ENCODE measurements around the gene SERPINA10. TPM values are rescaled to one million over a fixed set of nuclear protein-coding genes. Genes with fewer than 3 reads are reported as not detected.

The SERPINA10 gene
- polyA plus RNA-seq, 3 donors, result not detected

DNA sequence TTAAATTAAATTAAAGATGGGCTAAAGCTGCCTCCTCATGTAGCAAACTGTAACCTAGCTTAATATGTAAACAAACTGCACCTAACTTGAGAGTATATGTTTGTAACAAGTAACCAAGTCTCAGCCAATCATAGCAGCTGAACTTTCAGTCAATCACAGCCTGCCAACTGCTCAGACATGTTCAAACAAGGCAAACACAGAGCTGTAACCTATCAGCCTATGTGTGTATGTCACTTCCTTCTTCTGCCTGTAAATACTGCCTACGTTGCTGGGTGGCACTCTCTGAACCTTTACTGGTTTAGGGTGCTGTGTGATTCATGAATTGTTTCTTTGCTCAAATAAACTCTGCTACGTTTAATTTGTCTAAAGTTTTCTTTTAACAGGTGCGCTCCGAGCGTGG, 27.2 kb upstream of the SERPINA10 start:
- Mint-ChIP-seq H3K27ac (no peak overlapping the region), H3K27me3 (ENCODE audit: low read depth in 3 of 3) (peaks cover 15 to 16% (median 15%) of the 10 kb centered on the region in 3 donors), H3K36me3 (no peaks in the 10 kb centered on the region), H3K4me1 (no peaks in the 10 kb centered on the region), H3K9me3 (peaks cover 0 to 7% (median 2%) of the 10 kb centered on the region in 7 donors), H3K4me3 (no peak overlapping the region)
- H4K20me1 ChIP-seq (ENCODE audit: insufficient read depth, low read length), result no peaks in the 10 kb centered on the region
- TF ChIP-seq, protein P1, sequence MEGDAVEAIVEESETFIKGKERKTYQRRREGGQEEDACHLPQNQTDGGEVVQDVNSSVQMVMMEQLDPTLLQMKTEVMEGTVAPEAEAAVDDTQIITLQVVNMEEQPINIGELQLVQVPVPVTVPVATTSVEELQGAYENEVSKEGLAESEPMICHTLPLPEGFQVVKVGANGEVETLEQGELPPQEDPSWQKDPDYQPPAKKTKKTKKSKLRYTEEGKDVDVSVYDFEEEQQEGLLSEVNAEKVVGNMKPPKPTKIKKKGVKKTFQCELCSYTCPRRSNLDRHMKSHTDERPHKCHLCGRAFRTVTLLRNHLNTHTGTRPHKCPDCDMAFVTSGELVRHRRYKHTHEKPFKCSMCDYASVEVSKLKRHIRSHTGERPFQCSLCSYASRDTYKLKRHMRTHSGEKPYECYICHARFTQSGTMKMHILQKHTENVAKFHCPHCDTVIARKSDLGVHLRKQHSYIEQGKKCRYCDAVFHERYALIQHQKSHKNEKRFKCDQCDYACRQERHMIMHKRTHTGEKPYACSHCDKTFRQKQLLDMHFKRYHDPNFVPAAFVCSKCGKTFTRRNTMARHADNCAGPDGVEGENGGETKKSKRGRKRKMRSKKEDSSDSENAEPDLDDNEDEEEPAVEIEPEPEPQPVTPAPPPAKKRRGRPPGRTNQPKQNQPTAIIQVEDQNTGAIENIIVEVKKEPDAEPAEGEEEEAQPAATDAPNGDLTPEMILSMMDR (IDR thresholded peaks at IDR 0.05), result no peak
- no peak overlapping the region for H3K9ac ChIP-seq (ENCODE audit: insufficient read depth, low read length, poor library complexity, severe bottlenecking)
- no peaks in the 10 kb centered on the region for H3K36me3 ChIP-seq (replicated peaks in 1 of 2; ENCODE audit: control insufficient read depth in 1 of 2, insufficient read depth in 2 of 2, low read length in 2 of 2)
- no peaks in the 10 kb centered on the region for H3K4me1 ChIP-seq (ENCODE audit: control insufficient read depth in 1 of 2, insufficient read depth in 2 of 2, low read length in 2 of 2)
- peaks cover 0 to 8% of the 10 kb centered on the region in 2 donors for H3K27me3 ChIP-seq (ENCODE audit: control insufficient read depth in 2 of 2, insufficient read depth in 2 of 2, low read length in 2 of 2)
- H3K27ac ChIP-seq (ENCODE audit: low read depth in 1 of 2, low read length in 2 of 2), result no peak overlapping the region
- DNase-seq, result peak in 1 of 3 donors; percentile 18
- H3K4me2 ChIP-seq (replicated peaks; ENCODE audit: extremely low read depth, low read length, poor library complexity, severe bottlenecking), result no peak overlapping the region
- H2AFZ ChIP-seq (ENCODE audit: insufficient read depth, low read depth, low read length, poor library complexity, severe bottlenecking), result no peak overlapping the region
- 61% methylated on average over 3 of the region's 5 CpGs for whole genome bisulfite sequencing (ENCODE audit: insufficient coverage)
- intact Hi-C loops (cut with micrococcal nuclease), result no loop called here
- no peaks in the 10 kb centered on the region for H3K9me3 ChIP-seq (replicated peaks in 1 of 2; ENCODE audit: control insufficient read depth in 1 of 2, insufficient read depth in 1 of 2, low read length in 2 of 2)
- no peak overlapping the region for H3K4me3 ChIP-seq (replicated peaks in 1 of 3; ENCODE audit: low read depth in 2 of 3, low read length in 3 of 3)
- H3K79me2 ChIP-seq (ENCODE audit: insufficient read depth, low read length), result no peaks in the 10 kb centered on the region

DNA sequence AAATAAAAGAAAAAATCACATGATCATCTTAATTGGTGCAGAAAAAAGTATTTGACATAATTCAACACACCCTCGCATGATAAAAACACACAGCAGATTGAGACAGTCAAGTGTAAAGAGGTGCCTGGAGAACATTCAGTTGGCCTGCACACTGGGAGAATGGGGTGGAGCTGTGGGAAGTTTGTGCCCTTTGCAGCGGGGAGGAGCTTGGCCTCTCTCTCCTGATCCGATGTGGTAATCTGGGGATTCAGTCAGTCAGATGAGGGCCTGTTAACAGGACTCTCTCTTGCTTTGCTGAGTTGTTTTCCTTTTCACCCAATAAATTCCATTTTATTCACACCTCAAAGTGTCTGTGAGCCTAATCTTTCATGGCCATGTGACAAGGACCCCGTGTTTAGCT, 24.2 kb upstream of the SERPINA10 start:
- Histone ChIP-seq H3K4me1 (ENCODE audit: control insufficient read depth in 1 of 2, insufficient read depth in 2 of 2, low read length in 2 of 2) (no peaks in the 10 kb centered on the region), H3K9me3 (replicated peaks in 1 of 2; ENCODE audit: control insufficient read depth in 1 of 2, insufficient read depth in 1 of 2, low read length in 2 of 2) (no peaks in the 10 kb centered on the region), H4K20me1 (ENCODE audit: insufficient read depth, low read length) (no peaks in the 10 kb centered on the region), H2AFZ (ENCODE audit: insufficient read depth, low read depth, low read length, poor library complexity, severe bottlenecking) (no peak overlapping the region), H3K79me2 (ENCODE audit: insufficient read depth, low read length) (no peaks in the 10 kb centered on the region), H3K36me3 (replicated peaks in 1 of 2; ENCODE audit: control insufficient read depth in 1 of 2, insufficient read depth in 2 of 2, low read length in 2 of 2) (no peaks in the 10 kb centered on the region), H3K4me2 (replicated peaks; ENCODE audit: extremely low read depth, low read length, poor library complexity, severe bottlenecking) (no peak overlapping the region), H3K9ac (ENCODE audit: insufficient read depth, low read length, poor library complexity, severe bottlenecking) (no peak overlapping the region), H3K27me3 (ENCODE audit: control insufficient read depth in 2 of 2, insufficient read depth in 2 of 2, low read length in 2 of 2) (peaks cover 0 to 3% of the 10 kb centered on the region in 2 donors), H3K4me3 (replicated peaks in 1 of 3; ENCODE audit: low read depth in 2 of 3, low read length in 3 of 3) (no peak overlapping the region), H3K27ac (ENCODE audit: low read depth in 1 of 2, low read length in 2 of 2) (no peak overlapping the region)
- Mint-ChIP-seq H3K27ac (no peak overlapping the region), H3K9me3 (peaks cover 0 to 10% (median 3%) of the 10 kb centered on the region in 7 donors), H3K4me1 (no peaks in the 10 kb centered on the region), H3K4me3 (no peak overlapping the region), H3K36me3 (no peaks in the 10 kb centered on the region), H3K27me3 (ENCODE audit: low read depth in 3 of 3) (peaks cover 6 to 14% (median 13%) of the 10 kb centered on the region in 3 donors)
- TF ChIP-seq, protein P1 (IDR thresholded peaks at IDR 0.05), result no peak
- WGBS (ENCODE audit: insufficient coverage), result no CpG with 5 or more reads among the region's 4 CpGs
- intact Hi-C loops (cut with micrococcal nuclease), result no loop called here
- no peak for DNase-seq
